Liver (tissue), 9 donors: Measurements from ENCODE around the gene CLEC16A. TPM values are rescaled to one million over a fixed set of nuclear protein-coding genes. Genes with fewer than 3 reads are reported as not detected.

ENCODE experiments used
- DNase-seq: peaks from one replicate; pipeline ENCODE4 v3.0.0-alpha.2; 2017; ENCODE audit warnings: low spot score
- H3K27ac ChIP-seq, 2 donors: one replicate each; pipeline ENCODE4 v1.7.0; 2013; ENCODE audit warnings: inconsistent platforms in 2 of 2, low read length in 2 of 2, control low read depth in 1 of 2, low read depth in 1 of 2, mild to moderate bottlenecking in 1 of 2
- H3K27me3 ChIP-seq, 4 donors: one replicate each; pipeline versions ENCODE4 v1.6.1 to v1.7.0; 2013; ENCODE audit warnings: low read length in 3 of 4, inconsistent platforms in 1 of 4, mild to moderate bottlenecking in 1 of 4, moderate library complexity in 1 of 4; ENCODE audit not compliant: control insufficient read depth in 4 of 4, insufficient read depth in 4 of 4
- H3K36me3 ChIP-seq, 4 donors: one replicate each; pipeline versions ENCODE4 v1.6.1 to v1.7.0; 2013; ENCODE audit warnings: low read length in 3 of 4, mild to moderate bottlenecking in 3 of 4, low read depth in 1 of 4, moderate library complexity in 1 of 4; ENCODE audit not compliant: control insufficient read depth in 4 of 4, insufficient read depth in 3 of 4
- H3K4me1 ChIP-seq, 4 donors: one replicate each; pipeline versions ENCODE4 v1.6.1 to v1.7.0; 2013; ENCODE audit warnings: low read length in 3 of 4, mild to moderate bottlenecking in 3 of 4, moderate library complexity in 1 of 4; ENCODE audit not compliant: control insufficient read depth in 4 of 4, insufficient read depth in 4 of 4
- H3K4me3 ChIP-seq, 3 donors: one replicate each; pipeline versions ENCODE4 v1.6.1 to v1.7.0; 2013; ENCODE audit warnings: low read length in 3 of 3, control low read depth in 1 of 3, low read depth in 1 of 3, mild to moderate bottlenecking in 1 of 3
- H3K9ac ChIP-seq, 2 donors: one replicate each; pipeline ENCODE4 v1.7.0; 2013; ENCODE audit warnings: low read length in 2 of 2, mild to moderate bottlenecking in 2 of 2, moderate library complexity in 2 of 2, control low read depth in 1 of 2, low read depth in 1 of 2
- H3K9me3 ChIP-seq, 4 donors: one replicate each; pipeline versions ENCODE4 v1.6.1 to v1.7.0; 2013; ENCODE audit warnings: low read length in 3 of 4; ENCODE audit not compliant: control insufficient read depth in 4 of 4
- ATF3 ChIP-seq: IDR thresholded peaks from 2 replicates; pipeline ENCODE4 v1.6.1; 2016; ENCODE audit warnings: antibody characterized with exemption
- EGR1 ChIP-seq, 2 donors: IDR thresholded peaks; 2 replicates each; pipeline ENCODE4 v1.6.1; 2016 to 2018; ENCODE audit warnings: antibody characterized with exemption in 2 of 2, low read depth in 2 of 2
- FOXA1 ChIP-seq: IDR thresholded peaks from 2 replicates; pipeline ENCODE4 v1.6.1; 2016; ENCODE audit warnings: antibody characterized with exemption
- FOXA2 ChIP-seq: IDR thresholded peaks from 2 replicates; pipeline ENCODE4 v1.6.1; 2016; ENCODE audit warnings: antibody characterized with exemption
- GABPA ChIP-seq, 2 donors: IDR thresholded peaks in 1 of 2; conservative IDR thresholded peaks in 1 of 2; 2 replicates each; pipeline ENCODE4 v1.6.1; 2016; ENCODE audit warnings: antibody characterized with exemption in 2 of 2, mild to moderate bottlenecking in 1 of 2, moderate library complexity in 1 of 2
- HNF4A ChIP-seq, 2 donors: conservative IDR thresholded peaks; 2 replicates each; pipeline ENCODE4 v1.6.1; 2016; ENCODE audit warnings: antibody characterized with exemption in 2 of 2, mild to moderate bottlenecking in 2 of 2
- HNF4G ChIP-seq: IDR thresholded peaks from 2 replicates; pipeline ENCODE4 v1.6.1; 2016; ENCODE audit warnings: antibody characterized with exemption
- JUND ChIP-seq, 2 donors: IDR thresholded peaks; 2 replicates each; pipeline ENCODE4 v1.6.1; 2016; ENCODE audit warnings: antibody characterized with exemption in 2 of 2
- NR2F2 ChIP-seq: IDR thresholded peaks from 2 replicates; pipeline ENCODE4 v1.6.1; 2016; ENCODE audit warnings: antibody characterized with exemption
- RAD21 ChIP-seq, 2 donors: IDR thresholded peaks; 2 replicates each; pipeline ENCODE4 v1.6.1; 2016; ENCODE audit warnings: antibody characterized with exemption in 2 of 2, mild to moderate bottlenecking in 2 of 2
- REST ChIP-seq: IDR thresholded peaks from 2 replicates; pipeline ENCODE4 v1.6.1; 2016; ENCODE audit warnings: antibody characterized with exemption, mild to moderate bottlenecking
- RXRA ChIP-seq, 2 donors: IDR thresholded peaks; 2 replicates each; pipeline ENCODE4 v1.6.1; 2017 to 2018; ENCODE audit warnings: antibody characterized with exemption in 2 of 2, mild to moderate bottlenecking in 1 of 2
- SP1 ChIP-seq: IDR thresholded peaks from 2 replicates; pipeline ENCODE4 v1.6.1; 2018; ENCODE audit warnings: antibody characterized with exemption, mild to moderate bottlenecking
- TAF1 ChIP-seq: conservative IDR thresholded peaks from 2 replicates; pipeline ENCODE4 v1.6.1; 2016; ENCODE audit warnings: antibody characterized with exemption, mild to moderate bottlenecking
- YY1 ChIP-seq: IDR thresholded peaks from 2 replicates; pipeline ENCODE4 v1.6.1; 2016; ENCODE audit warnings: antibody characterized with exemption, mild to moderate bottlenecking
- ZBTB33 ChIP-seq: IDR thresholded peaks from 2 replicates; pipeline ENCODE4 v1.6.1; 2016; ENCODE audit warnings: antibody characterized with exemption
- WGBS: extraction: QIAGEN DNeasy Blood & Tissue Kit; methylation state at CpG from one replicate; pipeline ENCODE4 v1.1.7; 2013; 5-methylcytosine and 5-hydroxymethylcytosine counted together
- polyA plus RNA-seq, 2 donors: library from polyadenylated mRNA; stranded (reverse) in 1 of 2; unstranded in 1 of 2; fragments of 200-250 nt in 1 of 2; fragments of >200 nt in 1 of 2; fragmentation: Nextera tagmentation in 1 of 2; extraction: Ambion mirVana in 1 of 2; gene quantifications; one replicate each; pipeline versions ENCODE4 v1.2.1 to v1.2.3, GENCODE V29; 2013 to 2015
- total RNA-seq, 2 donors: library from RNA; depleted of rRNA; stranded (reverse); fragments of >200 nt; gene quantifications; one replicate each; pipeline ENCODE4 v1.2.3, GENCODE V29; 2014
- TF ChIP-seq, protein P1 (sequence below): fragments of 150-350 bp; IDR thresholded peaks from 2 replicates; pipeline ENCODE4 v1.5.1; 2017; ENCODE audit warnings: improper control_type of control experiment, low read depth, low read length; ENCODE audit not compliant: missing input control
- TF ChIP-seq, protein P2 (sequence below): IDR thresholded peaks from 2 replicates; pipeline ENCODE4 v1.6.1; 2016; ENCODE audit warnings: antibody characterized with exemption
- donor health status: healthy.
- donor health status: healthy.
- donor health status: healthy.
- donor health status: healthy.
- donor health status: healthy.

CLEC16A gene
- total and polyA plus RNA-seq, 4 donors: 9.7 to 23.0 (median 17.4) TPM

DNA sequence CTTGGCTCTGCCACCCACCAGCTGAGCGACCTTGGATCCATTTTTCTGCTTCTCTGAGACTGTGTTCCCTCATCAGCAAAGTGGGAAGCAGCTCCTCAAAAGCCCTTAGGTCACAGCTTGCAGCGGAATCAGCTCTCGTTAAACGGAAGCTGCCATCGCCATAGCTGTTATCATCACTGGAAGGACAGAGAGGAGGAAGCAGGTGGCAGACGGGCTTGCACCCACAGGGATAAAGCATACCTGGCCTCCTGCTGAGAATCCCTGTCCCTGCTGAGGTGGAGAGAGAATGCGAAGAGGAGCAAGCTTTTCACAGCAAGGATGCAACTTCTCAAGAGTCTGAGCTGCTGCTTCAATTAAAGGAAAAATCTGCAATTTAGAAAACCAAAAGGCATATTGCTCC lies 106.6 kb downstream of the CLEC16A start:
- no peak for DNase-seq
- no peak overlapping the region for H3K9ac ChIP-seq

DNA sequence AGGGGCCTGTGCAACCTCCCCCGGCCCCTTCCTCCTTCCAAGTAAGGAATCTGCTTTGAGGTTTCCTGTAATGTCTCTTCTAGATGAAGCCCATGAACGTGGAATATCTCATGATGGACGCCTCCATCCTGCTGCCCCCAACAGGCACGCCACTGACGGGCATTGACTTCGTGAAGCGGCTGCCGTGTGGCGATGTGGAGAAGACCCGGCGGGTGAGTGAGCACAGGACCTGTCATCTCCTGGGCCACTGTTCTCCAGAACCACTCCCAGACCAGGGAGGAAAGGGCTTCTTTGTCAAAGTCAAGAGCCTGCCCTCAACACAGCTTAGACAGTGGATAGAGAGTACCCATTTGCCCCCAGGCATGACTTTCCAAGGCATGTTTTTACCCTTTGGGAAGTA lies 107.1 kb downstream of the CLEC16A start:
- Histone ChIP-seq H3K27ac (no peak overlapping the region), H3K9me3 (no peaks in the 10 kb centered on the region), H3K27me3 (no peaks in the 10 kb centered on the region), H3K4me1 (no peaks in the 10 kb centered on the region), H3K4me3 (no peak overlapping the region), H3K36me3 (peaks cover 2 to 27% (median 9%) of the 10 kb centered on the region in 4 donors), H3K9ac (no peak overlapping the region)
- no peak for DNase-seq
- TF ChIP-seq RAD21 (IDR thresholded peaks at IDR 0.05) (no peak), FOXA1 (no peak), ATF3 (no peak), RXRA (IDR thresholded peaks at IDR 0.05) (no peak), HNF4A (conservative IDR thresholded peaks at IDR 0.05) (no peak), NR2F2 (no peak), ZBTB33 (no peak), HNF4G (no peak), JUND (IDR thresholded peaks at IDR 0.05) (no peak), TAF1 (no peak), YY1 (no peak), EGR1 (IDR thresholded peaks at IDR 0.05; ENCODE audit: low read depth in 2 of 2) (no peak), REST (no peak), GABPA (IDR thresholded peaks at IDR 0.05 in 1 of 2, conservative IDR thresholded peaks at IDR 0.05 in 1 of 2) (no peak), FOXA2 (no peak)
- TF ChIP-seq, protein P1, sequence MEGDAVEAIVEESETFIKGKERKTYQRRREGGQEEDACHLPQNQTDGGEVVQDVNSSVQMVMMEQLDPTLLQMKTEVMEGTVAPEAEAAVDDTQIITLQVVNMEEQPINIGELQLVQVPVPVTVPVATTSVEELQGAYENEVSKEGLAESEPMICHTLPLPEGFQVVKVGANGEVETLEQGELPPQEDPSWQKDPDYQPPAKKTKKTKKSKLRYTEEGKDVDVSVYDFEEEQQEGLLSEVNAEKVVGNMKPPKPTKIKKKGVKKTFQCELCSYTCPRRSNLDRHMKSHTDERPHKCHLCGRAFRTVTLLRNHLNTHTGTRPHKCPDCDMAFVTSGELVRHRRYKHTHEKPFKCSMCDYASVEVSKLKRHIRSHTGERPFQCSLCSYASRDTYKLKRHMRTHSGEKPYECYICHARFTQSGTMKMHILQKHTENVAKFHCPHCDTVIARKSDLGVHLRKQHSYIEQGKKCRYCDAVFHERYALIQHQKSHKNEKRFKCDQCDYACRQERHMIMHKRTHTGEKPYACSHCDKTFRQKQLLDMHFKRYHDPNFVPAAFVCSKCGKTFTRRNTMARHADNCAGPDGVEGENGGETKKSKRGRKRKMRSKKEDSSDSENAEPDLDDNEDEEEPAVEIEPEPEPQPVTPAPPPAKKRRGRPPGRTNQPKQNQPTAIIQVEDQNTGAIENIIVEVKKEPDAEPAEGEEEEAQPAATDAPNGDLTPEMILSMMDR: no peak
- TF ChIP-seq, protein P2, sequence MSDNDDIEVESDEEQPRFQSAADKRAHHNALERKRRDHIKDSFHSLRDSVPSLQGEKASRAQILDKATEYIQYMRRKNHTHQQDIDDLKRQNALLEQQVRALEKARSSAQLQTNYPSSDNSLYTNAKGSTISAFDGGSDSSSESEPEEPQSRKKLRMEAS: no peak
- 97% methylated on average over 11 of the region's 11 CpGs for WGBS

More for the DNA sequence above, 106.6 kb downstream of the CLEC16A start:
- Histone ChIP-seq H3K9me3 (no peaks in the 10 kb centered on the region), H3K36me3 (peaks cover 2 to 28% (median 11%) of the 10 kb centered on the region in 4 donors), H3K27ac (no peak overlapping the region), H3K4me1 (no peaks in the 10 kb centered on the region), H3K27me3 (no peaks in the 10 kb centered on the region), H3K4me3 (no peak overlapping the region)
- TF ChIP-seq SP1: no peak
- TF ChIP-seq FOXA2: no peak
- no peak for TF ChIP-seq HNF4A (conservative IDR thresholded peaks at IDR 0.05)
- no peak for TF ChIP-seq RAD21 (IDR thresholded peaks at IDR 0.05)
- no peak for TF ChIP-seq ZBTB33
- no peak for TF ChIP-seq FOXA1
- TF ChIP-seq EGR1 (IDR thresholded peaks at IDR 0.05; ENCODE audit: low read depth in 2 of 2): no peak
- TF ChIP-seq TAF1: no peak
- TF ChIP-seq HNF4G: no peak
- TF ChIP-seq ATF3: no peak
- TF ChIP-seq GABPA (IDR thresholded peaks at IDR 0.05 in 1 of 2, conservative IDR thresholded peaks at IDR 0.05 in 1 of 2): no peak
- WGBS: 86% methylated on average over 7 of the region's 7 CpGs
